ENCODE data around the gene SORBS1. TPM values are rescaled to one million over a fixed set of nuclear protein-coding genes. Genes with fewer than 3 reads are reported as not detected.

SORBS1 gene
- total and polyA plus RNA-seq, 2 of the 13 experiments (the other 11 are each of a cell fraction or from before 2014, with no cell fraction given): 16.8 to 39.8 TPM

DNA sequence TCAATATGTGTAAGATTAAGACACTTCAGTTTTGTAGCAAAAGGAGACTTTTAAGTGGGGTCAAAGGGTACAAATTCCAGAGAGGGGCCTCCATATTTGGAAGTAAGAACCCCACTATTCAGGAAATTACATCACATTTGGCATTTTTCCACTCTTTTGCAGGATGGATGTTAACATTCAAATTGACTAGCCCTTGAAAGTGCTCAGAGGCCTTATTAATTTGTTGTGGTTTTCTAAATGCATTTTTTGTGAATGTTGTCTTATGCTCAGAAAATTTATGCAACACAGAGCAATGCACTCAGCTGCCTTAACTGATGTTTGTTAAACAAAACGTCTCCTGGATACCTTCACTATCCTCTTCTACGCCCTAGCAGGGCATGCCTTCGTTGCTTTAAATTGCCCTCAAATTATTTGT, 219.4 kb downstream of the SORBS1 start:
- no peak for FAIRE-seq
- Histone ChIP-seq H3K4me2 (ENCODE audit: low read depth, low read length) (no peak overlapping the region), H3K27ac (ENCODE audit: extremely low read length, insufficient read depth, low read length) (peak overlapping the region; percentile 52), H3K4me3 (replicated peaks in 1 of 3; ENCODE audit: insufficient read depth in 1 of 3, low read depth in 2 of 3, low read length in 3 of 3) (no peak overlapping the region), H4K20me1 (ENCODE audit: insufficient read depth, low read length) (no peaks in the 10 kb centered on the region), H3K9ac (ENCODE audit: insufficient read depth, low read depth, low read length) (no peak overlapping the region), H3K36me3 (replicated peaks in 1 of 2; ENCODE audit: control insufficient read depth in 1 of 2, insufficient read depth in 2 of 2, low read length in 2 of 2) (peaks cover 8 to 18% of the 10 kb centered on the region in 2 experiments), H2AFZ (ENCODE audit: low read length) (no peak overlapping the region), H3K9me3 (ENCODE audit: low read length) (no peaks in the 10 kb centered on the region), H3K4me1 (ENCODE audit: insufficient read depth, low read length) (peaks cover 87% of the 10 kb centered on the region), H3K27me3 (ENCODE audit: control insufficient read depth in 1 of 2, insufficient read depth in 2 of 2, low read length in 2 of 2) (no peaks in the 10 kb centered on the region), H3K79me2 (ENCODE audit: insufficient read depth, low read length) (no peaks in the 10 kb centered on the region)
- 79% methylated on average over 3 of the region's 3 CpGs for WGBS (ENCODE audit: low lambda C conversion rate)
- ATAC-seq: no peak
- peak; percentile 35 for DNase-seq (ENCODE audit: low spot score)
- intact Hi-C loops (cut with micrococcal nuclease; ENCODE audit: unreplicated experiment): no loop called here
- no TSS peak for BruUV-seq (replicated peaks)
- in situ Hi-C loops (cut with HindIII; ENCODE audit: extremely low pct_ligation_motif_present, low pct_unique_long_range_greater_than_20kb): no loop called here
- CTCF ChIA-PET (ENCODE audit: low intra/inter-chr PET ratio, low total read pairs): no interaction called here
- POLR2A ChIA-PET: no interaction called here
- TF ChIP-seq, protein P1, sequence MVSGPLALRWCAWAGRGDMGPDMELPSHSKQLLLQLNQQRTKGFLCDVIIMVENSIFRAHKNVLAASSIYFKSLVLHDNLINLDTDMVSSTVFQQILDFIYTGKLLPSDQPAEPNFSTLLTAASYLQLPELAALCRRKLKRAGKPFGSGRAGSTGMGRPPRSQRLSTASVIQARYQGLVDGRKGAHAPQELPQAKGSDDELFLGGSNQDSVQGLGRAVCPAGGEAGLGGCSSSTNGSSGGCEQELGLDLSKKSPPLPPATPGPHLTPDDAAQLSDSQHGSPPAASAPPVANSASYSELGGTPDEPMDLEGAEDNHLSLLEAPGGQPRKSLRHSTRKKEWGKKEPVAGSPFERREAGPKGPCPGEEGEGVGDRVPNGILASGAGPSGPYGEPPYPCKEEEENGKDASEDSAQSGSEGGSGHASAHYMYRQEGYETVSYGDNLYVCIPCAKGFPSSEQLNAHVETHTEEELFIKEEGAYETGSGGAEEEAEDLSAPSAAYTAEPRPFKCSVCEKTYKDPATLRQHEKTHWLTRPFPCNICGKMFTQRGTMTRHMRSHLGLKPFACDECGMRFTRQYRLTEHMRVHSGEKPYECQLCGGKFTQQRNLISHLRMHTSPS (CRISPR knock-in tag; IDR thresholded peaks at IDR 0.05; ENCODE audit: low read depth): no peak
- TF ChIP-seq EP300 (IDR thresholded peaks at IDR 0.05; ENCODE audit: low read depth in 2 of 2, low read length in 2 of 2) (peak in 1 of 2 experiments; percentile 56; a peak in 2 of 4 replicates), EP300 (CRISPR knock-in tag; IDR thresholded peaks at IDR 0.05; ENCODE audit: borderline replicate concordance) (no peak), ZSCAN21 (CRISPR knock-in tag; IDR thresholded peaks at IDR 0.05; ENCODE audit: borderline replicate concordance) (no peak), ZSCAN12 (CRISPR knock-in tag; IDR thresholded peaks at IDR 0.05) (no peak), CREM (IDR thresholded peaks at IDR 0.05) (peak; percentile 30; the same call in 1 of the 2 replicates), CREM (CRISPR knock-in tag; IDR thresholded peaks at IDR 0.05) (no peak), ZNF660 (CRISPR knock-in tag; IDR thresholded peaks at IDR 0.05; ENCODE audit: borderline replicate concordance, low read depth) (no peak), MYNN (CRISPR knock-in tag; IDR thresholded peaks at IDR 0.05; ENCODE audit: low read depth) (no peak), KLF9 (CRISPR knock-in tag; IDR thresholded peaks at IDR 0.05; ENCODE audit: low read depth) (no peak), NR2F6 (IDR thresholded peaks at IDR 0.05) (0 out of 2 replicates have a peak, but pooled peaks have one; percentile 31), NR2F6 (CRISPR knock-in tag; IDR thresholded peaks at IDR 0.05) (no peak)
- TF ChIP-seq, protein P2, sequence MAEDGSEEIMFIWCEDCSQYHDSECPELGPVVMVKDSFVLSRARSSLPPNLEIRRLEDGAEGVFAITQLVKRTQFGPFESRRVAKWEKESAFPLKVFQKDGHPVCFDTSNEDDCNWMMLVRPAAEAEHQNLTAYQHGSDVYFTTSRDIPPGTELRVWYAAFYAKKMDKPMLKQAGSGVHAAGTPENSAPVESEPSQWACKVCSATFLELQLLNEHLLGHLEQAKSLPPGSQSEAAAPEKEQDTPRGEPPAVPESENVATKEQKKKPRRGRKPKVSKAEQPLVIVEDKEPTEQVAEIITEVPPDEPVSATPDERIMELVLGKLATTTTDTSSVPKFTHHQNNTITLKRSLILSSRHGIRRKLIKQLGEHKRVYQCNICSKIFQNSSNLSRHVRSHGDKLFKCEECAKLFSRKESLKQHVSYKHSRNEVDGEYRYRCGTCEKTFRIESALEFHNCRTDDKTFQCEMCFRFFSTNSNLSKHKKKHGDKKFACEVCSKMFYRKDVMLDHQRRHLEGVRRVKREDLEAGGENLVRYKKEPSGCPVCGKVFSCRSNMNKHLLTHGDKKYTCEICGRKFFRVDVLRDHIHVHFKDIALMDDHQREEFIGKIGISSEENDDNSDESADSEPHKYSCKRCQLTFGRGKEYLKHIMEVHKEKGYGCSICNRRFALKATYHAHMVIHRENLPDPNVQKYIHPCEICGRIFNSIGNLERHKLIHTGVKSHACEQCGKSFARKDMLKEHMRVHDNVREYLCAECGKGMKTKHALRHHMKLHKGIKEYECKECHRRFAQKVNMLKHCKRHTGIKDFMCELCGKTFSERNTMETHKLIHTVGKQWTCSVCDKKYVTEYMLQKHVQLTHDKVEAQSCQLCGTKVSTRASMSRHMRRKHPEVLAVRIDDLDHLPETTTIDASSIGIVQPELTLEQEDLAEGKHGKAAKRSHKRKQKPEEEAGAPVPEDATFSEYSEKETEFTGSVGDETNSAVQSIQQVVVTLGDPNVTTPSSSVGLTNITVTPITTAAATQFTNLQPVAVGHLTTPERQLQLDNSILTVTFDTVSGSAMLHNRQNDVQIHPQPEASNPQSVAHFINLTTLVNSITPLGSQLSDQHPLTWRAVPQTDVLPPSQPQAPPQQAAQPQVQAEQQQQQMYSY (CRISPR knock-in tag; IDR thresholded peaks at IDR 0.05): no peak
- TF ChIP-seq, protein P3, sequence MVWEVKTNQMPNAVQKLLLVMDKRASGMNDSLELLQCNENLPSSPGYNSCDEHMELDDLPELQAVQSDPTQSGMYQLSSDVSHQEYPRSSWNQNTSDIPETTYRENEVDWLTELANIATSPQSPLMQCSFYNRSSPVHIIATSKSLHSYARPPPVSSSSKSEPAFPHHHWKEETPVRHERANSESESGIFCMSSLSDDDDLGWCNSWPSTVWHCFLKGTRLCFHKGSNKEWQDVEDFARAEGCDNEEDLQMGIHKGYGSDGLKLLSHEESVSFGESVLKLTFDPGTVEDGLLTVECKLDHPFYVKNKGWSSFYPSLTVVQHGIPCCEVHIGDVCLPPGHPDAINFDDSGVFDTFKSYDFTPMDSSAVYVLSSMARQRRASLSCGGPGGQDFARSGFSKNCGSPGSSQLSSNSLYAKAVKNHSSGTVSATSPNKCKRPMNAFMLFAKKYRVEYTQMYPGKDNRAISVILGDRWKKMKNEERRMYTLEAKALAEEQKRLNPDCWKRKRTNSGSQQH (CRISPR knock-in tag; IDR thresholded peaks at IDR 0.05; ENCODE audit: low read depth): no peak
- TF ChIP-seq, protein P4, sequence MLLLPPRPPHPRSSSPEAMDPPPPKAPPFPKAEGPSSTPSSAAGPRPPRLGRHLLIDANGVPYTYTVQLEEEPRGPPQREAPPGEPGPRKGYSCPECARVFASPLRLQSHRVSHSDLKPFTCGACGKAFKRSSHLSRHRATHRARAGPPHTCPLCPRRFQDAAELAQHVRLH (CRISPR knock-in tag; IDR thresholded peaks at IDR 0.05; ENCODE audit: borderline replicate concordance, low read depth): no peak
- TF ChIP-seq, protein P5, sequence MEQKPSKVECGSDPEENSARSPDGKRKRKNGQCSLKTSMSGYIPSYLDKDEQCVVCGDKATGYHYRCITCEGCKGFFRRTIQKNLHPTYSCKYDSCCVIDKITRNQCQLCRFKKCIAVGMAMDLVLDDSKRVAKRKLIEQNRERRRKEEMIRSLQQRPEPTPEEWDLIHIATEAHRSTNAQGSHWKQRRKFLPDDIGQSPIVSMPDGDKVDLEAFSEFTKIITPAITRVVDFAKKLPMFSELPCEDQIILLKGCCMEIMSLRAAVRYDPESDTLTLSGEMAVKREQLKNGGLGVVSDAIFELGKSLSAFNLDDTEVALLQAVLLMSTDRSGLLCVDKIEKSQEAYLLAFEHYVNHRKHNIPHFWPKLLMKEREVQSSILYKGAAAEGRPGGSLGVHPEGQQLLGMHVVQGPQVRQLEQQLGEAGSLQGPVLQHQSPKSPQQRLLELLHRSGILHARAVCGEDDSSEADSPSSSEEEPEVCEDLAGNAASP (CRISPR knock-in tag; IDR thresholded peaks at IDR 0.05; ENCODE audit: borderline replicate concordance): no peak
